DMS153 treated with DMSO at 0.1 percent for 48 hours (cell line): ENCODE results near the gene AQP5.

Experiments
- DNase-seq: peaks from one replicate; lab custom pipeline; 2025; ENCODE audit not compliant: unreplicated experiment; lab: John Stamatoyannopoulos, UW

AQP5 gene

GRCh38 chr12:49949866-49950265, 11.8 kb upstream of the AQP5 start:
- DNase-seq: no peak

GRCh38 chr12:49950273-49951251, 11.1 kb upstream of the AQP5 start, which contains the start of gene AQP2:
Gene AQP2 (plus strand): TSS chr12:49950737. CDS start chr12:49950831, 94 bp downstream.
- no peak for DNase-seq

- no peak for DNase-seq
Observed at GRCh38 chr12:49951411-49952240, 10.0 kb upstream of the AQP5 start.

- no peak for DNase-seq
Observed at GRCh38 chr12:49952391-49953055, 9.1 kb upstream of the AQP5 start.

GRCh38 chr12:49953151-49953550, 8.5 kb upstream of the AQP5 start:
- no peak for DNase-seq

- no peak for DNase-seq
Observed at GRCh38 chr12:49953961-49954846, 7.5 kb upstream of the AQP5 start.

- no peak for DNase-seq
Observed at GRCh38 chr12:49954863-49955830, 6.5 kb upstream of the AQP5 start.

GRCh38 chr12:49955899-49956662, 5.6 kb upstream of the AQP5 start:
- no peak for DNase-seq

- DNase-seq: no peak
Observed at GRCh38 chr12:49956663-49957569, 4.8 kb upstream of the AQP5 start.

GRCh38 chr12:49957570-49957967, 4.1 kb upstream of the AQP5 start:
- DNase-seq: no peak

- no peak for DNase-seq
Observed at GRCh38 chr12:49959685-49960473, 1.8 kb upstream of the AQP5 start.

- DNase-seq: no peak
Observed at GRCh38 chr12:49960474-49961110, 1.1 kb upstream of the AQP5 start.

- DNase-seq: no peak
Observed at GRCh38 chr12:49961993-49962764, 507 bp downstream of the AQP5 start.

- peak; percentile 55 for DNase-seq
Observed at GRCh38 chr12:49962861-49963765, 1.4 kb downstream of the AQP5 start.
